ENCODE results near the gene EFCAB8.
"Not testable (repeated sequence)": the region's sequence is repeated elsewhere in the genome, so short reads cannot be mapped to it uniquely, and the experiment has no call there.

Gene EFCAB8

DNA sequence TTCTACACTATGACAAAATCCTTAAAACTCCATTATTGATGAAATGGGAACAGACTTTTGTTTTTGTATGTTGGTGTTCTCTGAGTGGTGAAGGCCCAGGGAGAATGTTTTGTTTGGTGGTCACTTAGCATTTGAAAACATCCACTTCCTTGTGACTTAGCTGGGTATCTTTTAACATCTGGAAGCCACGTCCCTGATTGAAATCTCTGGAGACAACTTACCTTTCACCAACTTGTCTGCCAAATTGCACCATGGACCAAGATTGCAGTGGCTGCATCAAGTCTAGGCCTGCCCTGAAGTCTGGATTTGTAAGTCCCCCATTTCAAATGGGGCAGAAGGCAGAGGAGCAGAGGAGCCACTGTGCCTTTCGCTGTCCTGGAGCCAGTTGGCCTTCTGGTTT, 534 bp upstream of the EFCAB8 start:
- Histone ChIP-seq H4K20me1 (ENCODE audit: insufficient read depth, low read length) (0 out of 2 replicates have a peak, but pooled peaks cover 3% of the 10 kb centered on the region), H3K9ac (ENCODE audit: low read length) (no peak overlapping the region), H3K79me2 (ENCODE audit: insufficient read depth, low read length) (no peaks in the 10 kb centered on the region), H3K4me2 (ENCODE audit: low read length) (no peak overlapping the region), H3F3A (ENCODE audit: insufficient read depth, low read length) (no peaks in the 10 kb centered on the region), H2AFZ (ENCODE audit: low read length) (no peak overlapping the region), H3K4me1 (ENCODE audit: insufficient read depth, low read length, severe bottlenecking) (no peaks in the 10 kb centered on the region), H3K9me3 (ENCODE audit: low read length) (no peaks in the 10 kb centered on the region), H3K27ac (ENCODE audit: low read depth, low read length, poor library complexity, severe bottlenecking) (no peak overlapping the region), H3K4me3 (ENCODE audit: low read depth, low read length, poor library complexity, severe bottlenecking) (no peak overlapping the region), H3K27me3 (ENCODE audit: insufficient read depth, low read length) (no peaks in the 10 kb centered on the region), H3K9me2 (ENCODE audit: low read depth, low read length) (no peaks in the 10 kb centered on the region), H3K36me3 (ENCODE audit: insufficient read depth, low read length) (peaks cover 21% of the 10 kb centered on the region; the same call in 1 of the 2 replicates)
- TF ChIP-seq, protein P1, sequence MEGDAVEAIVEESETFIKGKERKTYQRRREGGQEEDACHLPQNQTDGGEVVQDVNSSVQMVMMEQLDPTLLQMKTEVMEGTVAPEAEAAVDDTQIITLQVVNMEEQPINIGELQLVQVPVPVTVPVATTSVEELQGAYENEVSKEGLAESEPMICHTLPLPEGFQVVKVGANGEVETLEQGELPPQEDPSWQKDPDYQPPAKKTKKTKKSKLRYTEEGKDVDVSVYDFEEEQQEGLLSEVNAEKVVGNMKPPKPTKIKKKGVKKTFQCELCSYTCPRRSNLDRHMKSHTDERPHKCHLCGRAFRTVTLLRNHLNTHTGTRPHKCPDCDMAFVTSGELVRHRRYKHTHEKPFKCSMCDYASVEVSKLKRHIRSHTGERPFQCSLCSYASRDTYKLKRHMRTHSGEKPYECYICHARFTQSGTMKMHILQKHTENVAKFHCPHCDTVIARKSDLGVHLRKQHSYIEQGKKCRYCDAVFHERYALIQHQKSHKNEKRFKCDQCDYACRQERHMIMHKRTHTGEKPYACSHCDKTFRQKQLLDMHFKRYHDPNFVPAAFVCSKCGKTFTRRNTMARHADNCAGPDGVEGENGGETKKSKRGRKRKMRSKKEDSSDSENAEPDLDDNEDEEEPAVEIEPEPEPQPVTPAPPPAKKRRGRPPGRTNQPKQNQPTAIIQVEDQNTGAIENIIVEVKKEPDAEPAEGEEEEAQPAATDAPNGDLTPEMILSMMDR (IDR thresholded peaks at IDR 0.05; ENCODE audit: low read length): no peak
- TF ChIP-seq EZH2 (IDR thresholded peaks at IDR 0.05; ENCODE audit: borderline replicate concordance, low read length): no peak

DNA sequence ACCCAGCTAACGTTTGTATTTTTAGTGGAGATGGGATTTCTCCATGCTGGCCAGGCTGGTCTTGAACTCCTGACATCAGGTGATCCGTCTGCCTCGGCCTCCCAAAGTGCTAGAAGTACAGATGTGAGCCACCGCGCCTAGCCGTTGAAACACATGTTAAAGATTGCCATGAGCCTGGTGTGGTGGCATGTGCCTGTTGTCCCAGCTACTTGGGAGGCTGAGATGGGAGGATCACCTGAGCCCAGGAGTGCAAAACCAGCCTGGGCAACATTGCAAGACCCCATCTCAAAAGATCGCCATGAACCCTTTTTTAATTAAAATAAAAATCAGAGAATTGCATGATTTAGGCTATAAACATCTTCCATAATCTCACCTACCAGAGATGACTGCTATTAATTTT, 2.7 kb downstream of the EFCAB8 start:
- Histone ChIP-seq H4K20me1 (ENCODE audit: insufficient read depth, low read length) (no peaks in the 10 kb centered on the region), H3K9me2 (ENCODE audit: low read depth, low read length) (no peaks in the 10 kb centered on the region), H3K27ac (ENCODE audit: low read depth, low read length, poor library complexity, severe bottlenecking) (no peak overlapping the region), H3K4me1 (ENCODE audit: insufficient read depth, low read length, severe bottlenecking) (no peaks in the 10 kb centered on the region), H3K9ac (ENCODE audit: low read length) (no peak overlapping the region), H3F3A (ENCODE audit: insufficient read depth, low read length) (no peaks in the 10 kb centered on the region), H3K4me3 (ENCODE audit: low read depth, low read length, poor library complexity, severe bottlenecking) (no peak overlapping the region), H3K79me2 (ENCODE audit: insufficient read depth, low read length) (no peaks in the 10 kb centered on the region), H3K36me3 (ENCODE audit: insufficient read depth, low read length) (peaks cover 12% of the 10 kb centered on the region; the same call in 1 of the 2 replicates), H2AFZ (ENCODE audit: low read length) (no peak overlapping the region), H3K9me3 (ENCODE audit: low read length) (no peaks in the 10 kb centered on the region), H3K27me3 (ENCODE audit: insufficient read depth, low read length) (no peaks in the 10 kb centered on the region), H3K4me2 (ENCODE audit: low read length) (no peak overlapping the region)
- no peak for TF ChIP-seq EZH2 (IDR thresholded peaks at IDR 0.05; ENCODE audit: borderline replicate concordance, low read length)
- TF ChIP-seq, protein P1 (IDR thresholded peaks at IDR 0.05; ENCODE audit: low read length): no peak

DNA sequence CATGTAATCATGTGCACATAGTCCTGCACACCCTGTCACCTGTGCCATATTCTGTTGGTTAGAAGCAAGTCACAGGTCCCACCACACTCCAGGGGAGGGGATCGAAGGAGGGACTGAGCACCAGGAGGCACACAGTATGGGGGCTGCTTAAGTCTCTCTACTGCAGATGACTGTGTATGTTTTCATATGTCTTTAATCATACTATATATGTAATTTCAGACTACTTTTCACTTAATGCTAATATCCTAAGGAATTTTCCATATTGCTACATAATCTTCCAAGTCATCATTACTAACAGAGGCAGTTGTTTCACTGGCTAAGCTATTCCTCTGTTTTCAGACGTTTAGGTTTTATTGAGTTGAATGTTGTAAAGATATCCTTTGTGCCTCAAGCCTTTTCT, 10.8 kb downstream of the EFCAB8 start:
- Histone ChIP-seq H3K9me3 (ENCODE audit: low read length) (no peaks in the 10 kb centered on the region), H3K4me3 (ENCODE audit: low read depth, low read length, poor library complexity, severe bottlenecking) (no peak overlapping the region), H3K4me1 (ENCODE audit: insufficient read depth, low read length, severe bottlenecking) (no peaks in the 10 kb centered on the region), H3F3A (ENCODE audit: insufficient read depth, low read length) (no peaks in the 10 kb centered on the region), H4K20me1 (ENCODE audit: insufficient read depth, low read length) (no peaks in the 10 kb centered on the region), H3K79me2 (ENCODE audit: insufficient read depth, low read length) (no peaks in the 10 kb centered on the region), H3K4me2 (ENCODE audit: low read length) (no peak overlapping the region), H3K27me3 (ENCODE audit: insufficient read depth, low read length) (no peaks in the 10 kb centered on the region), H2AFZ (ENCODE audit: low read length) (no peak overlapping the region), H3K9ac (ENCODE audit: low read length) (no peak overlapping the region), H3K9me2 (ENCODE audit: low read depth, low read length) (no peaks in the 10 kb centered on the region), H3K27ac (ENCODE audit: low read depth, low read length, poor library complexity, severe bottlenecking) (no peak overlapping the region), H3K36me3 (ENCODE audit: insufficient read depth, low read length) (no peaks in the 10 kb centered on the region)
- TF ChIP-seq EZH2 (IDR thresholded peaks at IDR 0.05; ENCODE audit: borderline replicate concordance, low read length): no peak
- TF ChIP-seq, protein P1 (IDR thresholded peaks at IDR 0.05; ENCODE audit: low read length): no peak

DNA sequence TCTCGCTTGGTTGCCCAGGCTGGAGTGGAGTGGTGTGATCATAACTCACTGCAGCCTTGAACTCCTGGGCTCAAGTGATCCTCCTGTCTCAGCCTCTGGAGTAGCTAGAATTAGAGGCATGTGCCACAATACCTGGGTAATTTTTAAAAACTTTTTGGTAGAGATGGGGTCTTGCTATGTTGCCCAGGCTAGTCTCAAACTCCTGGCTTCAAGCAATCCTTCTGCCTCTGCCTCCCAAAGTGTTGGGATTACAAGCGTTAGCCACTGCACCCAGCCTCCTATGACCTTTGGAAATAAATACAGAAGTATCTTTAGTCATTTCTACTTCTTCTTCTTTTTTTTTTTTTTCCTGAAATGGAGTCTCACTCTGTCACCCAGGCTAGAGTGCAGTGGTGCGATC, 11.8 kb downstream of the EFCAB8 start:
- not testable (repeated sequence) for H3K4me1 ChIP-seq (ENCODE audit: insufficient read depth, low read length, severe bottlenecking); H3K4me2 ChIP-seq (ENCODE audit: low read length); H3K79me2 ChIP-seq (ENCODE audit: insufficient read depth, low read length); H3K27ac ChIP-seq (ENCODE audit: low read depth, low read length, poor library complexity, severe bottlenecking); H4K20me1 ChIP-seq (ENCODE audit: insufficient read depth, low read length); H3K9me2 ChIP-seq (ENCODE audit: low read depth, low read length); H3K27me3 ChIP-seq (ENCODE audit: insufficient read depth, low read length); H3K9ac ChIP-seq (ENCODE audit: low read length); H3K36me3 ChIP-seq (ENCODE audit: insufficient read depth, low read length); H3F3A ChIP-seq (ENCODE audit: insufficient read depth, low read length); H2AFZ ChIP-seq (ENCODE audit: low read length); H3K4me3 ChIP-seq (ENCODE audit: low read depth, low read length, poor library complexity, severe bottlenecking); H3K9me3 ChIP-seq (ENCODE audit: low read length)
